Loucy (cell line): ENCODE data around the gene FHIT.

Experiments used
- H2AFZ ChIP-seq: fragments of 200-600 bp; sonication (generic); 2 replicates; pipeline ENCODE4 v1.6.0; 2016; ENCODE audit warnings: antibody characterized with exemption, mild to moderate bottlenecking, low read length, moderate library complexity
- H3F3A ChIP-seq: fragments of 200-600 bp; 2 replicates; pipeline ENCODE4 v1.6.0; 2016; ENCODE audit warnings: antibody characterized with exemption, low read depth, mild to moderate bottlenecking
- H3K27me3 ChIP-seq: fragments of 200-600 bp; sonication (generic); 2 replicates; pipeline ENCODE4 v1.6.1; 2014; ENCODE audit warnings: low read length, mild to moderate bottlenecking; ENCODE audit not compliant: insufficient read depth, poor library complexity, severe bottlenecking
- H3K36me3 ChIP-seq: fragments of 200-600 bp; sonication (generic); 2 replicates; pipeline ENCODE4 v1.6.1; 2016; ENCODE audit warnings: low read length; ENCODE audit not compliant: insufficient read depth
- H3K4me1 ChIP-seq: fragments of 200-600 bp; sonication (generic); 2 replicates; pipeline ENCODE4 v1.5.1; 2014; ENCODE audit warnings: low read length, mild to moderate bottlenecking; ENCODE audit not compliant: insufficient read depth, poor library complexity, severe bottlenecking
- H3K4me2 ChIP-seq: fragments of 200-600 bp; sonication (generic); 2 replicates; pipeline ENCODE4 v1.6.0; 2014; ENCODE audit warnings: antibody characterized with exemption, low read length, low read depth, mild to moderate bottlenecking; ENCODE audit not compliant: poor library complexity, severe bottlenecking
- H3K4me3 ChIP-seq: fragments of 200-600 bp; sonication (generic); 2 replicates; pipeline ENCODE4 v1.5.1; 2014; ENCODE audit warnings: low read length, mild to moderate bottlenecking, mixed read lengths; ENCODE audit not compliant: poor library complexity, severe bottlenecking
- H3K79me2 ChIP-seq: fragments of 200-600 bp; sonication (generic); 2 replicates; pipeline ENCODE4 v1.6.1; 2014; ENCODE audit warnings: low read length; ENCODE audit not compliant: insufficient read depth
- H3K9ac ChIP-seq: fragments of 200-600 bp; sonication (generic); 2 replicates; pipeline ENCODE4 v1.6.0; 2014; ENCODE audit warnings: mild to moderate bottlenecking, low read depth, low read length, moderate library complexity; ENCODE audit not compliant: poor library complexity, severe bottlenecking
- H3K9me2 ChIP-seq: fragments of 200-600 bp; sonication (generic); replicated peaks from 2 replicates; pipeline ENCODE4 v1.6.1; 2016; ENCODE audit warnings: low read depth, low read length, mixed read lengths
- H3K9me3 ChIP-seq: fragments of 200-600 bp; sonication (generic); 2 replicates; pipeline ENCODE4 v1.6.1; 2014; ENCODE audit warnings: mild to moderate bottlenecking, antibody characterized with exemption, low read length, low read depth; ENCODE audit not compliant: insufficient read depth
- H4K20me1 ChIP-seq: fragments of 200-600 bp; sonication (generic); 2 replicates; pipeline ENCODE4 v1.6.0; 2014; ENCODE audit warnings: antibody characterized with exemption, low read length, mild to moderate bottlenecking; ENCODE audit not compliant: insufficient read depth, poor library complexity, severe bottlenecking
- EZH2phosphoT487 ChIP-seq: fragments of 200-600 bp; IDR thresholded peaks from 2 replicates; pipeline ENCODE4 v1.6.1; 2018; ENCODE audit warnings: antibody characterized with exemption, mild to moderate bottlenecking, moderate library complexity, borderline replicate concordance
- TF ChIP-seq, protein P1 (sequence below): fragments of 200-600 bp; sonication (generic); conservative IDR thresholded peaks from 2 replicates; pipeline ENCODE4 v1.5.1; 2014; ENCODE audit warnings: mild to moderate bottlenecking, antibody characterized with exemption, low read length

Gene FHIT

DNA sequence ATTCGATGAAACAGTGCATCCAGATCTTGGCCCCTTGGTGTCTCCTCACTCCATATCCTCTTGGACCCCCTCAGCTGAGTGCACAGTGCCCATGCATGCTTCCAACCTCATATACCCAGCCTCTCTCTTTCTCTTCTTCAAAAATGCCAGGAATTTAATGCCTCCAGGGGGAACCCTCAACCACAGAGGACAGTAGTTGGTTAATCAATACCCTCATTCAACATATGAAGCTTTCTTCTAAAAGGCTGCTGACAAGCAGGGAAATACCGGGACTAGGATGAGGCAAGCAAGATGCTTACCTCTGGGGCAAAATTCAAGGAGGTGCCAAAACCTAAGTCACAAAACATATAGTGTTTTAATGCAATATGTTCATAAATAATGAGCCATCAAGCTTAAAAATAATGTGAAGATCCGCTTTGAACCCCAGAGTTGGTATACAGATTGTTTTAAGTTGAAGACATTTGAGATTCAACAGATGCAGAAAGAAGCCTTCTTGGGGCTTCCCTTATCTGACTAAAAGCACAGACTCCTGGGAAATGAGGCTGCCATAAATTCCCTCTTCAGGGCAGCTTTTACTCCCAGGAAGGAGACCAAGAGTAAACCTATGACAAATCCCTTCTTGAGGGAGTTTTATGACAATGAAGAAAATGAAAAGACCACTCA is 48.2 kb upstream of the FHIT start:
- no peak overlapping the region for H2AFZ ChIP-seq
- H3K9ac ChIP-seq: no peak overlapping the region
- H3K27me3 ChIP-seq: no peaks in the 10 kb centered on the region
- H3K9me3 ChIP-seq: no peaks in the 10 kb centered on the region
- TF ChIP-seq EZH2phosphoT487: no peak
- TF ChIP-seq, protein P1, sequence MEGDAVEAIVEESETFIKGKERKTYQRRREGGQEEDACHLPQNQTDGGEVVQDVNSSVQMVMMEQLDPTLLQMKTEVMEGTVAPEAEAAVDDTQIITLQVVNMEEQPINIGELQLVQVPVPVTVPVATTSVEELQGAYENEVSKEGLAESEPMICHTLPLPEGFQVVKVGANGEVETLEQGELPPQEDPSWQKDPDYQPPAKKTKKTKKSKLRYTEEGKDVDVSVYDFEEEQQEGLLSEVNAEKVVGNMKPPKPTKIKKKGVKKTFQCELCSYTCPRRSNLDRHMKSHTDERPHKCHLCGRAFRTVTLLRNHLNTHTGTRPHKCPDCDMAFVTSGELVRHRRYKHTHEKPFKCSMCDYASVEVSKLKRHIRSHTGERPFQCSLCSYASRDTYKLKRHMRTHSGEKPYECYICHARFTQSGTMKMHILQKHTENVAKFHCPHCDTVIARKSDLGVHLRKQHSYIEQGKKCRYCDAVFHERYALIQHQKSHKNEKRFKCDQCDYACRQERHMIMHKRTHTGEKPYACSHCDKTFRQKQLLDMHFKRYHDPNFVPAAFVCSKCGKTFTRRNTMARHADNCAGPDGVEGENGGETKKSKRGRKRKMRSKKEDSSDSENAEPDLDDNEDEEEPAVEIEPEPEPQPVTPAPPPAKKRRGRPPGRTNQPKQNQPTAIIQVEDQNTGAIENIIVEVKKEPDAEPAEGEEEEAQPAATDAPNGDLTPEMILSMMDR: no peak
- no peaks in the 10 kb centered on the region for H4K20me1 ChIP-seq
- no peaks in the 10 kb centered on the region for H3F3A ChIP-seq
- no peaks in the 10 kb centered on the region for H3K9me2 ChIP-seq
- no peaks in the 10 kb centered on the region for H3K79me2 ChIP-seq
- H3K36me3 ChIP-seq: no peaks in the 10 kb centered on the region
- H3K4me1 ChIP-seq: no peaks in the 10 kb centered on the region
- H3K4me2 ChIP-seq: no peak overlapping the region
- no peak overlapping the region for H3K4me3 ChIP-seq

DNA sequence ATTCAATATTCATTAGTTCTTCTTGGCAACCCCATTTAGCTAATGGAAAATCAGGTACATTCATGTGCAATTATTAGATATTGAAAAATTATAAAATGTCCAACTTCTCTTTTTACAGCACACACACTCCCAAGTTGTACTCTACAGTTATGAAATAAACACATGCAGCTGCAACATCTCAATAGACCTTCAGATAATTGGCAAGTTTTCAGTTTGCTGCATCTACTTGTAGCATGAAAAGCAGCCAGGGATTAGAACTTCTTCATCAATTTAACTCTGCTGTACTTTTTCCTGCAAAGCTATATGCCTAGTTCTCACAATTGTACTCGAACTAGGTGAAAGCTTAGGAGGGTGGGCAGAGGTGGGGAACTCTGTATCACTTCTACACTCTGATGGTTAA is 46.6 kb upstream of the FHIT start:
- Histone ChIP-seq H3K9me2 (no peaks in the 10 kb centered on the region), H3K79me2 (no peaks in the 10 kb centered on the region), H3K9ac (no peak overlapping the region), H2AFZ (no peak overlapping the region), H3F3A (no peaks in the 10 kb centered on the region), H3K9me3 (no peaks in the 10 kb centered on the region), H3K4me1 (no peaks in the 10 kb centered on the region), H3K27me3 (no peaks in the 10 kb centered on the region), H3K4me2 (no peak overlapping the region), H4K20me1 (no peaks in the 10 kb centered on the region), H3K4me3 (no peak overlapping the region), H3K36me3 (no peaks in the 10 kb centered on the region)
- TF ChIP-seq EZH2phosphoT487: no peak
- TF ChIP-seq, protein P1: no peak

DNA sequence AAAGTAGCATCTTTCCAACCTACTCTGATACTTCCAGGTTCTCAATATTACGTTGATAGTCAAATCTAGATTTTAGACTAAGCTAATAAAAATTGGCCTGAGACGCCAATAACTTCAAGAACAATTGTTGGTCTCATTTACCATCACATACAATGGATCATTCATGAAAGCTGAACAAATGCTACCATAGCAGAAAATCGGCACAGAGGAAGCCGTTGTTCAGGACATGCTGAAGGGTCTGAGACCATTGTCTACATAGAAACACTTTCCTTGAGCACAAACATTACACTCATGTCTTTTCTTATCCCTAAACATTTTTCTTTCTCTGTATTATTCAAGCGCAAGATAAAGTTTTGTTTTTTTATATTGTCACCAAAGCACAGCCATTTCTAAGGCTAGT is 37.2 kb upstream of the FHIT start:
- no peaks in the 10 kb centered on the region for H3K9me2 ChIP-seq
- no peaks in the 10 kb centered on the region for H3F3A ChIP-seq
- H3K9me3 ChIP-seq: no peaks in the 10 kb centered on the region
- H3K4me2 ChIP-seq: no peak overlapping the region
- no peaks in the 10 kb centered on the region for H3K4me1 ChIP-seq
- no peaks in the 10 kb centered on the region for H4K20me1 ChIP-seq
- no peak overlapping the region for H3K9ac ChIP-seq
- TF ChIP-seq EZH2phosphoT487: no peak
- TF ChIP-seq, protein P1: no peak
- H3K79me2 ChIP-seq: no peaks in the 10 kb centered on the region
- no peak overlapping the region for H3K4me3 ChIP-seq
- H3K36me3 ChIP-seq: no peaks in the 10 kb centered on the region
- no peaks in the 10 kb centered on the region for H3K27me3 ChIP-seq
- H2AFZ ChIP-seq: no peak overlapping the region
